Smooth muscle cell (in vitro differentiated cells): ENCODE data around the gene G3BP1. TPM values are rescaled to one million over a fixed set of nuclear protein-coding genes. Genes with fewer than 3 reads are reported as not detected.
A peak's percentile ranks its signal among the peaks of the same experiment; 100 is the strongest.
"Not testable (repeated sequence)": the region's sequence is repeated elsewhere in the genome, so short reads cannot be mapped to it uniquely, and the experiment has no call there.

ENCODE experiments used
- DNase-seq: peaks from one replicate; lab custom pipeline; 2025; ENCODE audit not compliant: unreplicated experiment; lab: John Stamatoyannopoulos, UW
- H2AFZ ChIP-seq: fragments of 200-600 bp; sonication (generic); 2 replicates; pipeline ENCODE4 v1.6.0; 2016; ENCODE audit warnings: antibody characterized with exemption, low read depth, mild to moderate bottlenecking
- H3F3A ChIP-seq: fragments of 200-600 bp; sonication (generic); 2 replicates; pipeline ENCODE4 v1.6.0; 2017; ENCODE audit warnings: antibody characterized with exemption, low read depth
- H3K27ac ChIP-seq: fragments of 200-600 bp; sonication (generic); 2 replicates; pipeline ENCODE4 v1.5.1; 2016; ENCODE audit warnings: low read depth, mild to moderate bottlenecking
- H3K27me3 ChIP-seq: fragments of 200-600 bp; sonication (generic); 2 replicates; pipeline ENCODE4 v1.6.1; 2016; ENCODE audit warnings: low read depth, mild to moderate bottlenecking
- H3K36me3 ChIP-seq: fragments of 200-600 bp; sonication (generic); 2 replicates; pipeline ENCODE4 v1.5.1; 2016; ENCODE audit warnings: low read depth
- H3K4me1 ChIP-seq: fragments of 200-600 bp; sonication (generic); 2 replicates; pipeline ENCODE4 v1.5.1; 2016; ENCODE audit warnings: low read depth
- H3K4me2 ChIP-seq: fragments of 200-600 bp; sonication (generic); 2 replicates; pipeline ENCODE4 v1.6.0; 2016; ENCODE audit warnings: mild to moderate bottlenecking
- H3K4me3 ChIP-seq: fragments of 200-600 bp; sonication (generic); 2 replicates; pipeline ENCODE4 v1.5.1; 2016; ENCODE audit warnings: mild to moderate bottlenecking
- H3K79me2 ChIP-seq: fragments of 200-600 bp; sonication (generic); 2 replicates; pipeline ENCODE4 v1.6.0; 2016; ENCODE audit warnings: low read depth, mild to moderate bottlenecking
- H3K9ac ChIP-seq: fragments of 200-600 bp; sonication (generic); 2 replicates; pipeline ENCODE4 v1.6.0; 2016; ENCODE audit warnings: low read depth
- H3K9me3 ChIP-seq: fragments of 200-600 bp; sonication (generic); replicated peaks from 2 replicates; pipeline ENCODE4 v1.5.1; 2016; ENCODE audit warnings: low read depth
- H4K20me1 ChIP-seq: fragments of 200-600 bp; sonication (generic); 2 replicates; pipeline ENCODE4 v1.6.0; 2016; ENCODE audit warnings: low read depth
- CTCF ChIP-seq: fragments of 200-600 bp; sonication (generic); IDR thresholded peaks from 2 replicates; pipeline ENCODE4 v1.5.1; 2017; ENCODE audit warnings: borderline replicate concordance, mild to moderate bottlenecking, antibody characterized with exemption; ENCODE audit not compliant: insufficient read depth, poor library complexity, severe bottlenecking
- WGBS: methylation state at CpG from one replicate; pipeline ENCODE4 v1.1.7; 2016; ENCODE audit warnings: low lambda C conversion rate; 5-methylcytosine and 5-hydroxymethylcytosine counted together
- polyA plus RNA-seq: library from polyadenylated mRNA; unstranded; fragments of >200 nt; fragmentation: Nextera tagmentation; extraction: Ambion mirVana; gene quantifications from 2 replicates; pipeline ENCODE4 v1.2.1, GENCODE V29; 2016
- total RNA-seq: library from RNA; depleted of rRNA; stranded (reverse); fragments of >200 nt; gene quantifications from 2 replicates; pipeline ENCODE4 v1.2.3, GENCODE V29; 2014

G3BP1 gene
- total RNA-seq (96.8 and 99.4 TPM in 2 replicates), polyA plus RNA-seq (63.2 and 69.5 TPM in 2 replicates)

GRCh38 chr5:151771259-151772028 is at the start of gene G3BP1:
TSS of gene G3BP1 (plus strand) at chr5:151771954. CDS start at chr5:151786621, 14,667 bp downstream.
- Histone ChIP-seq H3K4me2 (peak within 1 kb of the TSS; percentile 98), H3K79me2 (peaks cover 43% of the 10 kb centered on the region), H2AFZ (peak within 1 kb of the TSS; percentile 80), H3F3A (peaks cover 7% of the 10 kb centered on the region), H4K20me1 (peaks cover 44% of the 10 kb centered on the region), H3K9me3 (no peaks in the 10 kb centered on the region), H3K4me1 (peaks cover 32% of the 10 kb centered on the region), H3K27ac (peak within 1 kb of the TSS; percentile 94), H3K4me3 (peak within 1 kb of the TSS; percentile 92), H3K27me3 (no peaks in the 10 kb centered on the region), H3K36me3 (no peaks in the 10 kb centered on the region), H3K9ac (peak within 1 kb of the TSS; percentile 88)
- WGBS = under 1% methylated on average over 49 of the region's 49 CpGs
- peak; percentile 59 for TF ChIP-seq CTCF
- peak; percentile 88 for DNase-seq

GRCh38 chr5:151722546-151722945 is 49.2 kb upstream of the G3BP1 start:
- Histone ChIP-seq H3K4me1 (peaks cover 7% of the 10 kb centered on the region), H3K27ac (no peak overlapping the region), H3K4me3 (no peak overlapping the region), H3K36me3 (no peaks in the 10 kb centered on the region), H3K9me3 (no peaks in the 10 kb centered on the region), H3K27me3 (no peaks in the 10 kb centered on the region), H3F3A (peaks cover 6% of the 10 kb centered on the region), H3K4me2 (no peak overlapping the region), H2AFZ (no peak overlapping the region), H3K79me2 (no peaks in the 10 kb centered on the region), H3K9ac (no peak overlapping the region), H4K20me1 (no peaks in the 10 kb centered on the region)
- TF ChIP-seq CTCF = no peak
- DNase-seq = no peak

DNA sequence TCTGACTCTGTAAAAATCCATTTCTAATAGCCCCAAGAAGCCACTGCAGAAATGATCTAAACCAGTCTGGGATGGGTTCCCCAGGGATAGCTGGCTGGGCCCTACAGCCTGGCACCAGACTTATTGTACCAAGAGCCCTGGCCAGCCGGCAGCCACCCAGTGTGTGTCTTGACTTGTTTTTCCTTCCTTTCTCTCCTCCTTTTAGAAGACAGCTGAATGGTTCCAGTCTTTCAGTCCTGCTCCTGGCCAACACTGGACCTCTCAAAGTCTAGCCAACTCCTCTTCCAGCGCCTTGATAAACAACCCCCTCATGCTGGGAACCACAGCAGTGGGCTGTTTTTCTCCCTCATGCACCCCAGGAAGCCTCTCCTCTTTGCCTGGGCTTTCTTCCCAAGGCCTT is 47.4 kb upstream of the G3BP1 start:
- no peaks in the 10 kb centered on the region for H4K20me1 ChIP-seq
- no peak overlapping the region for H3K4me3 ChIP-seq
- H2AFZ ChIP-seq = no peak overlapping the region
- H3K27ac ChIP-seq = no peak overlapping the region
- H3K36me3 ChIP-seq = no peaks in the 10 kb centered on the region
- no peak for DNase-seq
- no peaks in the 10 kb centered on the region for H3K9me3 ChIP-seq
- no peaks in the 10 kb centered on the region for H3K27me3 ChIP-seq
- no peak for TF ChIP-seq CTCF
- WGBS = 100% methylated on average over 2 of the region's 2 CpGs
- H3K9ac ChIP-seq = no peak overlapping the region
- H3K4me1 ChIP-seq = peaks cover 7% of the 10 kb centered on the region
- no peaks in the 10 kb centered on the region for H3F3A ChIP-seq
- H3K4me2 ChIP-seq = no peak overlapping the region
- no peaks in the 10 kb centered on the region for H3K79me2 ChIP-seq

- H3K4me3 ChIP-seq, H3K9me3 ChIP-seq, H3K4me1 ChIP-seq, H3K27me3 ChIP-seq, H3K4me2 ChIP-seq, H3K9ac ChIP-seq, H3K79me2 ChIP-seq, H4K20me1 ChIP-seq, DNase-seq, H3K36me3 ChIP-seq, H2AFZ ChIP-seq, H3F3A ChIP-seq: not testable (repeated sequence)
- WGBS = 38% methylated on average over 5 of the region's 5 CpGs
- H3K27ac ChIP-seq = peak overlapping the region; percentile 32
These were observed 42.2 kb upstream of the G3BP1 start for GRCh38 chr5:151729597-151729996.
